ENCODE data around the gene DENND1A.

- TF ChIP-seq CTCF (IDR thresholded peaks at IDR 0.05; ENCODE audit: insufficient read depth, low read depth, low read length) (no peak), EZH2 (IDR thresholded peaks at IDR 0.05; ENCODE audit: insufficient read depth, low read length) (no peak)
These were observed 31.0 kb upstream of the DENND1A start for GRCh38 chr9:123960965-123961364.

All from astrocyte (in vitro differentiated cells and primary cell).